Vagina (tissue), 2 donors: ENCODE results near the gene TMED4. TPM values are rescaled to one million over a fixed set of nuclear protein-coding genes. Genes with fewer than 3 reads are reported as not detected.
A peak's percentile ranks its signal among the peaks of the same experiment; 100 is the strongest.
"Not testable (repeated sequence)": the region's sequence is repeated elsewhere in the genome, so short reads cannot be mapped to it uniquely, and the experiment has no call there.

Source experiments
- DNase-seq, 2 donors: peaks; one replicate each; pipeline ENCODE4 v3.0.0-alpha.2; 2017; ENCODE audit errors: extremely low spot score in 2 of 2
- H3K27ac ChIP-seq: fragments of 200-600 bp; sonication (generic); one replicate; pipeline ENCODE4 v1.5.1; 2019
- H3K27me3 ChIP-seq: fragments of 200-600 bp; sonication (generic); one replicate; pipeline ENCODE4 v1.5.1; 2019
- H3K36me3 ChIP-seq, 2 donors: fragments of 200-600 bp; sonication (generic); one replicate each; pipeline ENCODE4 v1.5.1; 2017 to 2019
- H3K4me1 ChIP-seq: fragments of 200-600 bp; sonication (generic); one replicate; pipeline ENCODE4 v1.5.1; 2019
- H3K4me3 ChIP-seq, 2 donors: fragments of 200-600 bp; sonication (generic); 1 replicate in 1 of 2; 2 replicates in 1 of 2; pipeline ENCODE4 v1.5.1; 2016 to 2019
- H3K9me3 ChIP-seq: fragments of 200-600 bp; sonication (generic); one replicate; pipeline ENCODE4 v1.5.1; 2019
- CTCF ChIP-seq, 3 experiments: fragments of 450-650 bp in 2 of 3; fragments of 200-600 bp in 1 of 3; sonication (generic) in 1 of 3; IDR thresholded peaks; one replicate each; pipeline ENCODE4 v1.5.1; 2017 to 2019; ENCODE audit warnings: antibody characterized with exemption in 3 of 3, mild to moderate bottlenecking in 2 of 3, moderate library complexity in 2 of 3
- POLR2A ChIP-seq, 2 donors: fragments of 450-650 bp; IDR thresholded peaks; one replicate each; pipeline ENCODE4 v1.6.1; 2017; ENCODE audit warnings: antibody characterized with exemption in 2 of 2, mild to moderate bottlenecking in 2 of 2, moderate library complexity in 2 of 2
- POLR2AphosphoS5 ChIP-seq, 2 donors: sonication (generic); formaldehyde crosslinking; IDR thresholded peaks; one replicate each; pipeline ENCODE4 v1.9.0; 2017; ENCODE audit warnings: antibody characterized with exemption in 2 of 2, mild to moderate bottlenecking in 2 of 2, low read depth in 1 of 2; ENCODE audit not compliant: insufficient read depth in 1 of 2
- intact Hi-C: fragments of 100-400 bp; cut with DNase I; formaldehyde crosslinking; loops from one replicate; pipeline ENCODE4 v1.15.1; 2023
- total RNA-seq: library from RNA; depleted of rRNA; stranded (reverse); fragments of >200 nt; gene quantifications from one replicate; pipeline ENCODE4 v1.2.3, GENCODE V29; 2016

TMED4 gene
- total RNA-seq, 1 donor from 2014 or later, result 102 TPM

GRCh38 chr7:44565097-44565794, 16.8 kb downstream of the TMED4 start:
- H3K4me3 ChIP-seq, result no peak overlapping the region
- intact Hi-C loops, result no loop called here
- no peak for TF ChIP-seq POLR2A (IDR thresholded peaks at IDR 0.05)
- TF ChIP-seq CTCF (IDR thresholded peaks at IDR 0.05), result peak; percentile 84 to 94 (median 86)
- TF ChIP-seq POLR2AphosphoS5 (IDR thresholded peaks at IDR 0.05; ENCODE audit: insufficient read depth in 1 of 2, low read depth in 1 of 2), result peak in 1 of 2 donors; percentile 41
- H3K27me3 ChIP-seq, result no peaks in the 10 kb centered on the region
- H3K4me1 ChIP-seq, result no peaks in the 10 kb centered on the region
- peaks cover 0 to 49% of the 10 kb centered on the region in 2 donors for H3K36me3 ChIP-seq
- no peak for DNase-seq
- H3K9me3 ChIP-seq, result no peaks in the 10 kb centered on the region
- H3K27ac ChIP-seq, result no peak overlapping the region

- intact Hi-C loops, result loop anchor here (5.0 kb wide), 1 partner anchor 322 kb away; no protein-coding TSS in a partner anchor
- Histone ChIP-seq H3K27me3 (no peaks in the 10 kb centered on the region), H3K9me3 (no peaks in the 10 kb centered on the region), H3K4me1 (no peaks in the 10 kb centered on the region), H3K4me3 (no peak overlapping the region), H3K27ac (no peak overlapping the region), H3K36me3 (peaks cover 0 to 42% of the 10 kb centered on the region in 2 donors)
- DNase-seq, result no peak
- TF ChIP-seq POLR2A (IDR thresholded peaks at IDR 0.05), result no peak
- TF ChIP-seq CTCF (IDR thresholded peaks at IDR 0.05), result no peak
- TF ChIP-seq POLR2AphosphoS5 (IDR thresholded peaks at IDR 0.05; ENCODE audit: insufficient read depth in 1 of 2, low read depth in 1 of 2), result no peak
These were observed 17.4 kb downstream of the TMED4 start for GRCh38 chr7:44564606-44565005.

- H3K36me3 ChIP-seq, result peaks cover 0 to 28% of the 10 kb centered on the region in 2 donors
- H3K9me3 ChIP-seq, result no peaks in the 10 kb centered on the region
- TF ChIP-seq CTCF (IDR thresholded peaks at IDR 0.05) (no peak), POLR2A (IDR thresholded peaks at IDR 0.05) (no peak), POLR2AphosphoS5 (IDR thresholded peaks at IDR 0.05; ENCODE audit: insufficient read depth in 1 of 2, low read depth in 1 of 2) (no peak)
- no peak for DNase-seq
- no peaks in the 10 kb centered on the region for H3K27me3 ChIP-seq
- intact Hi-C loops, result loop anchor here (5.0 kb wide), 1 partner anchor 321 kb away; no protein-coding TSS in a partner anchor
- no peak overlapping the region for H3K27ac ChIP-seq
- no peaks in the 10 kb centered on the region for H3K4me1 ChIP-seq
- H3K4me3 ChIP-seq, result no peak overlapping the region
These were observed 18.8 kb downstream of the TMED4 start for GRCh38 chr7:44563171-44563679.

- intact Hi-C loops, result loop anchor here (5.0 kb wide), 1 partner anchor 320 kb away; no protein-coding TSS in a partner anchor
- not testable (repeated sequence) for H3K27ac ChIP-seq
These were observed 19.4 kb downstream of the TMED4 start for GRCh38 chr7:44562622-44562962.

GRCh38 chr7:44561962-44562621, 19.9 kb downstream of the TMED4 start:
- H3K4me1 ChIP-seq, result no peaks in the 10 kb centered on the region
- H3K27me3 ChIP-seq, result no peaks in the 10 kb centered on the region
- no peaks in the 10 kb centered on the region for H3K9me3 ChIP-seq
- TF ChIP-seq POLR2A (IDR thresholded peaks at IDR 0.05), result no peak
- no peak for TF ChIP-seq POLR2AphosphoS5 (IDR thresholded peaks at IDR 0.05; ENCODE audit: insufficient read depth in 1 of 2, low read depth in 1 of 2)
- TF ChIP-seq CTCF (IDR thresholded peaks at IDR 0.05), result no peak
- intact Hi-C loops, result loop anchor here (5.0 kb wide), 1 partner anchor 320 kb away; no protein-coding TSS in a partner anchor
- no peak for DNase-seq
- no peak overlapping the region for H3K27ac ChIP-seq
- H3K4me3 ChIP-seq, result no peak overlapping the region
- H3K36me3 ChIP-seq, result peaks cover 0 to 17% of the 10 kb centered on the region in 2 donors

More at GRCh38 chr7:44562622-44562962, 19.4 kb downstream of the TMED4 start:
- not testable (repeated sequence) for H3K4me3 ChIP-seq, H3K27me3 ChIP-seq, DNase-seq, H3K9me3 ChIP-seq, H3K4me1 ChIP-seq
- H3K36me3 ChIP-seq, result peaks cover 0 to 22% of the 10 kb centered on the region in 2 donors
